HepG2 (cell line): ENCODE data around the gene GRAMD4. TPM values are rescaled to one million over a fixed set of nuclear protein-coding genes. Genes with fewer than 3 reads are reported as not detected.

Experiments used
- ATAC-seq: fragments of 200-7000 bp; cut with Tn5 transposase; 3 replicates; pipeline ENCODE4 v1.9.1; 2020; ENCODE audit warnings: mild to moderate bottlenecking, moderate library complexity
- BruUV-seq: library from RNA; stranded (reverse); fragments of 400-500 nt; replicated peaks from 2 replicates; lab custom pipeline; 2021; lab: Mats Ljungman, UMichigan
- CTCF ChIA-PET: fragments of 300-600 bp; formaldehyde crosslinking; extraction: SDS; loops from one replicate; lab custom pipeline; 2021; ENCODE audit warnings: low total read pairs, inconsistent platforms, low intra/inter-chr PET ratio; lab: Yijun Ruan, JAX
- POLR2A ChIA-PET: fragments of 350-600 bp; sonication (Branson Sonifier 250); formaldehyde crosslinking; loops from one replicate; lab custom pipeline; 2020; ENCODE audit warnings: antibody characterized with exemption, inconsistent platforms; lab: Yijun Ruan, JAX
- DNase-seq: peaks from one replicate; pipeline ENCODE4 v3.0.0-alpha.2; 2015; ENCODE audit warnings: low spot score
- FAIRE-seq: peaks from 3 replicates; lab custom pipeline; 2011; peaks lifted over from hg19 to GRCh38; lab: Jason Lieb, UNC
- H2AFZ ChIP-seq: one replicate; pipeline ENCODE4 v1.6.1; 2011; ENCODE audit warnings: low read length, inconsistent platforms
- H3K27ac ChIP-seq: fragments of 300-600 bp; 3 replicates; pipeline ENCODE4 v1.8.0; 2011; ENCODE audit warnings: mixed run types, mild to moderate bottlenecking, mixed read lengths, low read length, inconsistent platforms; ENCODE audit not compliant: insufficient read depth; ENCODE audit errors: extremely low read length
- H3K27me3 ChIP-seq, 2 experiments: fragments of 200-600 bp in 1 of 2; 2 replicates in 1 of 2; 3 replicates in 1 of 2; pipeline versions ENCODE4 v1.6.0 to v1.8.0; 2011; ENCODE audit warnings: low read length in 2 of 2, mild to moderate bottlenecking in 2 of 2, moderate library complexity in 2 of 2, inconsistent platforms in 1 of 2; ENCODE audit not compliant: insufficient read depth in 2 of 2, control insufficient read depth in 1 of 2
- H3K36me3 ChIP-seq, 2 experiments: fragments of 200-600 bp in 1 of 2; replicated peaks in 1 of 2; 2 replicates in 1 of 2; 3 replicates in 1 of 2; pipeline versions ENCODE4 v1.5.1 to v1.8.0; 2011; ENCODE audit warnings: low read length in 2 of 2, inconsistent platforms in 1 of 2; ENCODE audit not compliant: insufficient read depth in 2 of 2, control insufficient read depth in 1 of 2
- H3K4me1 ChIP-seq: 2 replicates; pipeline ENCODE4 v1.5.1; 2012; ENCODE audit warnings: low read length, inconsistent platforms; ENCODE audit not compliant: insufficient read depth
- H3K4me2 ChIP-seq: 2 replicates; pipeline ENCODE4 v1.6.0; 2011; ENCODE audit warnings: low read depth, low read length, inconsistent platforms
- H3K4me3 ChIP-seq, 3 experiments: fragments of 200-600 bp in 1 of 3; sonication (generic), shearing (Covaris generic) in 1 of 3; replicated peaks in 1 of 3; 2 replicates each; pipeline ENCODE4 v1.5.1; 2011 to 2016; ENCODE audit warnings: low read length in 3 of 3, inconsistent platforms in 2 of 3, low read depth in 2 of 3, mild to moderate bottlenecking in 2 of 3, control low read depth in 1 of 3, mixed read lengths in 1 of 3; ENCODE audit not compliant: insufficient read depth in 1 of 3
- H3K79me2 ChIP-seq: one replicate; pipeline ENCODE4 v1.6.1; 2011; ENCODE audit warnings: low read length, inconsistent platforms; ENCODE audit not compliant: insufficient read depth
- H3K9ac ChIP-seq: 2 replicates; pipeline ENCODE4 v1.6.0; 2011; ENCODE audit warnings: mild to moderate bottlenecking, low read depth, low read length, inconsistent platforms; ENCODE audit not compliant: insufficient read depth
- H3K9me3 ChIP-seq: 2 replicates; pipeline ENCODE4 v1.5.1; 2012; ENCODE audit warnings: mild to moderate bottlenecking, low read length
- H4K20me1 ChIP-seq: 2 replicates; pipeline ENCODE4 v1.6.0; 2011; ENCODE audit warnings: inconsistent platforms, mild to moderate bottlenecking, low read length, moderate library complexity; ENCODE audit not compliant: insufficient read depth
- BRCA1 ChIP-seq: sonication (generic); formaldehyde crosslinking; IDR thresholded peaks from 2 replicates; pipeline ENCODE4 v1.4.0; 2020; ENCODE audit warnings: missing genetic modification reagents
- DMAP1 ChIP-seq: IDR thresholded peaks from 2 replicates; pipeline ENCODE4 v1.6.1; 2016
- HDAC6 ChIP-seq: fragments of 200-600 bp; sonication (generic); IDR thresholded peaks from 2 replicates; pipeline ENCODE4 v1.7.0; 2017; ENCODE audit warnings: mild to moderate bottlenecking, antibody characterized with exemption, low read length, low read depth
- HIC2 ChIP-seq: sonication (generic); formaldehyde crosslinking; IDR thresholded peaks from 2 replicates; pipeline ENCODE4 v1.9.0; 2022; ENCODE audit warnings: low read depth, missing genetic modification reagents
- MTF2 ChIP-seq: sonication (generic); formaldehyde crosslinking; IDR thresholded peaks from 2 replicates; pipeline ENCODE4 v1.5.0; 2020; ENCODE audit warnings: missing genetic modification reagents, borderline replicate concordance
- SRSF1 ChIP-seq: fragments of 200-400 bp; formaldehyde crosslinking; optimal IDR thresholded peaks from 2 replicates; pipeline ENCODE3; 2017; ENCODE audit warnings: mild to moderate bottlenecking, low read depth, low read length, moderate library complexity
- TAF1 ChIP-seq: sonication (generic); formaldehyde crosslinking; IDR thresholded peaks from 2 replicates; pipeline ENCODE4 v1.4.0; 2020; ENCODE audit warnings: missing genetic modification reagents
- WIZ ChIP-seq: sonication (generic); formaldehyde crosslinking; IDR thresholded peaks from 2 replicates; pipeline ENCODE4 v1.5.1; 2020; ENCODE audit warnings: mild to moderate bottlenecking, missing genetic modification reagents
- ZBTB7B ChIP-seq: sonication (generic); formaldehyde crosslinking; IDR thresholded peaks from 2 replicates; pipeline ENCODE4 v1.4.0; 2020; ENCODE audit warnings: missing genetic modification reagents
- ZFP90 ChIP-seq: sonication (generic); formaldehyde crosslinking; IDR thresholded peaks from 2 replicates; pipeline ENCODE4 v1.8.0; 2022; ENCODE audit warnings: missing genetic modification reagents, mild to moderate bottlenecking, inconsistent platforms, borderline replicate concordance
- ZNF431 ChIP-seq: sonication (generic); formaldehyde crosslinking; IDR thresholded peaks from 2 replicates; pipeline ENCODE4 v1.9.0; 2022; ENCODE audit warnings: missing genetic modification reagents, low read depth, mild to moderate bottlenecking, borderline replicate concordance
- WGBS: methylation state at CpG from one replicate; pipeline ENCODE4 v1.1.6; 2017; ENCODE audit warnings: low lambda C conversion rate; 5-methylcytosine and 5-hydroxymethylcytosine counted together
- in situ Hi-C: cut with HindIII; loops from 2 replicates; pipeline ENCODE4 v1.10.0; 2017; ENCODE audit warnings: low pct_unique_long_range_greater_than_20kb; ENCODE audit not compliant: extremely low pct_ligation_motif_present
- intact Hi-C: fragments of 100-400 bp; cut with micrococcal nuclease; formaldehyde crosslinking; loops from one replicate; pipeline ENCODE4 v1.10.0; 2022; ENCODE audit not compliant: unreplicated experiment
- polyA plus RNA-seq, 8 experiments: library from polyadenylated mRNA; depleted of rRNA in 3 of 8; stranded (reverse) in 7 of 8; unstranded in 1 of 8; fragments of >200 nt; fragmentation: Illumina TruSeq in 4 of 8; extraction: Trizol in 4 of 8; gene quantifications; 2 replicates each; pipeline versions ENCODE4 v1.2.1 to v1.2.3, GENCODE V29; 2011 to 2016; ENCODE audit warnings: low read depth in 4 of 8, missing spikeins in 1 of 8, mixed read lengths in 1 of 8; ENCODE audit not compliant: insufficient read depth in 1 of 8
- total RNA-seq, 5 experiments: library from RNA; depleted of rRNA; stranded (reverse); fragments of >200 nt; fragmentation: Illumina TruSeq; extraction: Trizol; gene quantifications; 2 replicates each; pipeline ENCODE4 v1.2.3, GENCODE V29; 2016; ENCODE audit warnings: low read depth in 1 of 5
- TF ChIP-seq, protein P1 (sequence below): sonication (generic); formaldehyde crosslinking; IDR thresholded peaks from 2 replicates; pipeline ENCODE4 v1.4.0; 2020; ENCODE audit warnings: missing genetic modification reagents, borderline replicate concordance
- TF ChIP-seq, protein P2 (sequence below): sonication (generic); formaldehyde crosslinking; IDR thresholded peaks from 2 replicates; pipeline ENCODE4 v1.5.0; 2020; ENCODE audit warnings: missing genetic modification reagents

The GRAMD4 gene
- total and polyA plus RNA-seq, 2 of the 13 experiments (the other 11 are each of a cell fraction or from before 2014, with no cell fraction given), result 15.2 to 15.7 TPM

GRCh38 chr22:46583571-46583970 is 36.6 kb upstream of the GRAMD4 start (continued):
- TF ChIP-seq, protein P1, sequence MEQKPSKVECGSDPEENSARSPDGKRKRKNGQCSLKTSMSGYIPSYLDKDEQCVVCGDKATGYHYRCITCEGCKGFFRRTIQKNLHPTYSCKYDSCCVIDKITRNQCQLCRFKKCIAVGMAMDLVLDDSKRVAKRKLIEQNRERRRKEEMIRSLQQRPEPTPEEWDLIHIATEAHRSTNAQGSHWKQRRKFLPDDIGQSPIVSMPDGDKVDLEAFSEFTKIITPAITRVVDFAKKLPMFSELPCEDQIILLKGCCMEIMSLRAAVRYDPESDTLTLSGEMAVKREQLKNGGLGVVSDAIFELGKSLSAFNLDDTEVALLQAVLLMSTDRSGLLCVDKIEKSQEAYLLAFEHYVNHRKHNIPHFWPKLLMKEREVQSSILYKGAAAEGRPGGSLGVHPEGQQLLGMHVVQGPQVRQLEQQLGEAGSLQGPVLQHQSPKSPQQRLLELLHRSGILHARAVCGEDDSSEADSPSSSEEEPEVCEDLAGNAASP, result no peak
- TF ChIP-seq HIC2 (CRISPR knock-in tag) (no peak), BRCA1 (CRISPR knock-in tag) (no peak), ZFP90 (CRISPR knock-in tag) (no peak), ZNF431 (CRISPR knock-in tag) (no peak)

- ATAC-seq, result no peak
- intact Hi-C loops, result no loop called here
- H3K36me3 ChIP-seq, result no peaks in the 10 kb centered on the region
- H3K4me2 ChIP-seq, result no peak overlapping the region
- CTCF ChIA-PET, result no interaction called here
- H3K4me1 ChIP-seq, result peaks cover 34% of the 10 kb centered on the region
- in situ Hi-C loops, result no loop called here
- no peaks in the 10 kb centered on the region for H3K27me3 ChIP-seq
- BruUV-seq, result no TSS peak
- no peak overlapping the region for H3K9ac ChIP-seq
- TF ChIP-seq HDAC6 (no peak), MTF2 (no peak), TAF1 (CRISPR knock-in tag) (no peak), DMAP1 (CRISPR knock-in tag) (no peak), SRSF1 (no peak), WIZ (CRISPR knock-in tag) (no peak), ZBTB7B (CRISPR knock-in tag) (no peak)
- TF ChIP-seq, protein P2, sequence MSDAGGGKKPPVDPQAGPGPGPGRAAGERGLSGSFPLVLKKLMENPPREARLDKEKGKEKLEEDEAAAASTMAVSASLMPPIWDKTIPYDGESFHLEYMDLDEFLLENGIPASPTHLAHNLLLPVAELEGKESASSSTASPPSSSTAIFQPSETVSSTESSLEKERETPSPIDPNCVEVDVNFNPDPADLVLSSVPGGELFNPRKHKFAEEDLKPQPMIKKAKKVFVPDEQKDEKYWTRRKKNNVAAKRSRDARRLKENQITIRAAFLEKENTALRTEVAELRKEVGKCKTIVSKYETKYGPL (CRISPR knock-in tag), result no peak
- TF ChIP-seq, all 625 proteins: peak for 0
- Histone ChIP-seq H2AFZ (no peak overlapping the region), H3K9me3 (no peaks in the 10 kb centered on the region), H4K20me1 (peaks cover 8% of the 10 kb centered on the region), H3K4me3 (no peak overlapping the region), H3K27ac (no peak overlapping the region), H3K79me2 (peaks cover 18% of the 10 kb centered on the region)
- WGBS, result 95% methylated on average over 34 of the region's 43 CpGs
- DNase-seq (no peak), FAIRE-seq (no peak)
- POLR2A ChIA-PET, result no interaction called here
Measured at GRCh38 chr22:46584081-46584921, 35.9 kb upstream of the GRAMD4 start.
